Spleen (tissue), 7 donors: ENCODE data around the gene LCAT.

Source experiments
- POLR2AphosphoS5 ChIP-seq, 3 donors: sonication (generic); formaldehyde crosslinking; IDR thresholded peaks; one replicate each; pipeline ENCODE4 v1.5.1; 2017; ENCODE audit warnings: antibody characterized with exemption in 3 of 3
- TF ChIP-seq, protein P1 (sequence below), 11 experiments: fragments of 200-600 bp in 7 of 11; fragments of 450-650 bp in 4 of 11; sonication (generic) in 4 of 11; IDR thresholded peaks in 8 of 11; conservative IDR thresholded peaks in 3 of 11; 1 replicate in 7 of 11; 2 replicates in 4 of 11; pipeline versions ENCODE4 v1.4.0 to v1.8.0; 2016 to 2021; ENCODE audit warnings: antibody characterized with exemption in 11 of 11, inconsistent platforms in 4 of 11, mild to moderate bottlenecking in 1 of 11
- donor health status: DM: no; HTN: no; CAD: no; lungs with moderate emphysema.
- donor health status: DM: no; HTN: no; CAD: no.
- donor health status: DM: no; HTN: no; CAD: no.

- no peak for TF ChIP-seq POLR2AphosphoS5 (IDR thresholded peaks at IDR 0.05)
- TF ChIP-seq, protein P1, sequence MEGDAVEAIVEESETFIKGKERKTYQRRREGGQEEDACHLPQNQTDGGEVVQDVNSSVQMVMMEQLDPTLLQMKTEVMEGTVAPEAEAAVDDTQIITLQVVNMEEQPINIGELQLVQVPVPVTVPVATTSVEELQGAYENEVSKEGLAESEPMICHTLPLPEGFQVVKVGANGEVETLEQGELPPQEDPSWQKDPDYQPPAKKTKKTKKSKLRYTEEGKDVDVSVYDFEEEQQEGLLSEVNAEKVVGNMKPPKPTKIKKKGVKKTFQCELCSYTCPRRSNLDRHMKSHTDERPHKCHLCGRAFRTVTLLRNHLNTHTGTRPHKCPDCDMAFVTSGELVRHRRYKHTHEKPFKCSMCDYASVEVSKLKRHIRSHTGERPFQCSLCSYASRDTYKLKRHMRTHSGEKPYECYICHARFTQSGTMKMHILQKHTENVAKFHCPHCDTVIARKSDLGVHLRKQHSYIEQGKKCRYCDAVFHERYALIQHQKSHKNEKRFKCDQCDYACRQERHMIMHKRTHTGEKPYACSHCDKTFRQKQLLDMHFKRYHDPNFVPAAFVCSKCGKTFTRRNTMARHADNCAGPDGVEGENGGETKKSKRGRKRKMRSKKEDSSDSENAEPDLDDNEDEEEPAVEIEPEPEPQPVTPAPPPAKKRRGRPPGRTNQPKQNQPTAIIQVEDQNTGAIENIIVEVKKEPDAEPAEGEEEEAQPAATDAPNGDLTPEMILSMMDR (IDR thresholded peaks at IDR 0.05 in 8 of 11, conservative IDR thresholded peaks at IDR 0.05 in 3 of 11) = no peak
Measured at GRCh38 chr16:67917140-67917851, 26.6 kb downstream of the LCAT start.
